HepG2 (cell line): ENCODE measurements around the gene UBE2G2. TPM values are rescaled to one million over a fixed set of nuclear protein-coding genes. Genes with fewer than 3 reads are reported as not detected.

Experiments
- ATAC-seq: fragments of 200-7000 bp; cut with Tn5 transposase; 3 replicates; pipeline ENCODE4 v1.9.1; 2020; ENCODE audit warnings: mild to moderate bottlenecking, moderate library complexity
- BruUV-seq: library from RNA; stranded (reverse); fragments of 400-500 nt; replicated peaks from 2 replicates; lab custom pipeline; 2021; lab: Mats Ljungman, UMichigan
- CTCF ChIA-PET: fragments of 300-600 bp; formaldehyde crosslinking; extraction: SDS; loops from one replicate; lab custom pipeline; 2021; ENCODE audit warnings: low total read pairs, inconsistent platforms, low intra/inter-chr PET ratio; lab: Yijun Ruan, JAX
- POLR2A ChIA-PET: fragments of 350-600 bp; sonication (Branson Sonifier 250); formaldehyde crosslinking; loops from one replicate; lab custom pipeline; 2020; ENCODE audit warnings: antibody characterized with exemption, inconsistent platforms; lab: Yijun Ruan, JAX
- DNase-seq: peaks from one replicate; pipeline ENCODE4 v3.0.0-alpha.2; 2015; ENCODE audit warnings: low spot score
- FAIRE-seq: peaks from 3 replicates; lab custom pipeline; 2011; peaks lifted over from hg19 to GRCh38; lab: Jason Lieb, UNC
- H2AFZ ChIP-seq: one replicate; pipeline ENCODE4 v1.6.1; 2011; ENCODE audit warnings: low read length, inconsistent platforms
- H3K27ac ChIP-seq: fragments of 300-600 bp; 3 replicates; pipeline ENCODE4 v1.8.0; 2011; ENCODE audit warnings: mixed run types, mild to moderate bottlenecking, mixed read lengths, low read length, inconsistent platforms; ENCODE audit not compliant: insufficient read depth; ENCODE audit errors: extremely low read length
- H3K27me3 ChIP-seq, 2 experiments: fragments of 200-600 bp in 1 of 2; 2 replicates in 1 of 2; 3 replicates in 1 of 2; pipeline versions ENCODE4 v1.6.0 to v1.8.0; 2011; ENCODE audit warnings: low read length in 2 of 2, mild to moderate bottlenecking in 2 of 2, moderate library complexity in 2 of 2, inconsistent platforms in 1 of 2; ENCODE audit not compliant: insufficient read depth in 2 of 2, control insufficient read depth in 1 of 2
- H3K36me3 ChIP-seq, 2 experiments: fragments of 200-600 bp in 1 of 2; replicated peaks in 1 of 2; 2 replicates in 1 of 2; 3 replicates in 1 of 2; pipeline versions ENCODE4 v1.5.1 to v1.8.0; 2011; ENCODE audit warnings: low read length in 2 of 2, inconsistent platforms in 1 of 2; ENCODE audit not compliant: insufficient read depth in 2 of 2, control insufficient read depth in 1 of 2
- H3K4me1 ChIP-seq: 2 replicates; pipeline ENCODE4 v1.5.1; 2012; ENCODE audit warnings: low read length, inconsistent platforms; ENCODE audit not compliant: insufficient read depth
- H3K4me2 ChIP-seq: 2 replicates; pipeline ENCODE4 v1.6.0; 2011; ENCODE audit warnings: low read depth, low read length, inconsistent platforms
- H3K4me3 ChIP-seq, 3 experiments: fragments of 200-600 bp in 1 of 3; sonication (generic), shearing (Covaris generic) in 1 of 3; replicated peaks in 1 of 3; 2 replicates each; pipeline ENCODE4 v1.5.1; 2011 to 2016; ENCODE audit warnings: low read length in 3 of 3, inconsistent platforms in 2 of 3, low read depth in 2 of 3, mild to moderate bottlenecking in 2 of 3, control low read depth in 1 of 3, mixed read lengths in 1 of 3; ENCODE audit not compliant: insufficient read depth in 1 of 3
- H3K79me2 ChIP-seq: one replicate; pipeline ENCODE4 v1.6.1; 2011; ENCODE audit warnings: low read length, inconsistent platforms; ENCODE audit not compliant: insufficient read depth
- H3K9ac ChIP-seq: 2 replicates; pipeline ENCODE4 v1.6.0; 2011; ENCODE audit warnings: mild to moderate bottlenecking, low read depth, low read length, inconsistent platforms; ENCODE audit not compliant: insufficient read depth
- H3K9me3 ChIP-seq: 2 replicates; pipeline ENCODE4 v1.5.1; 2012; ENCODE audit warnings: mild to moderate bottlenecking, low read length
- H4K20me1 ChIP-seq: 2 replicates; pipeline ENCODE4 v1.6.0; 2011; ENCODE audit warnings: inconsistent platforms, mild to moderate bottlenecking, low read length, moderate library complexity; ENCODE audit not compliant: insufficient read depth
- AGO2 ChIP-seq: fragments of 200-400 bp; formaldehyde crosslinking; optimal IDR thresholded peaks from 2 replicates; pipeline ENCODE3; 2017; ENCODE audit warnings: mild to moderate bottlenecking, low read depth, low read length, moderate library complexity
- ARNT2 ChIP-seq: sonication (generic); formaldehyde crosslinking; IDR thresholded peaks from 2 replicates; pipeline ENCODE4 v1.8.0; 2022; ENCODE audit warnings: mild to moderate bottlenecking, low read depth, missing genetic modification reagents, moderate library complexity
- HINFP ChIP-seq: sonication (generic); formaldehyde crosslinking; IDR thresholded peaks from 2 replicates; pipeline ENCODE4 v1.4.0; 2020; ENCODE audit warnings: low read depth, mild to moderate bottlenecking, missing genetic modification reagents
- RBM22 ChIP-seq: fragments of 200-400 bp; formaldehyde crosslinking; optimal IDR thresholded peaks from 2 replicates; pipeline ENCODE3; 2017; ENCODE audit warnings: mild to moderate bottlenecking, low read length, moderate library complexity
- SRF ChIP-seq: IDR thresholded peaks from 2 replicates; pipeline ENCODE4 v1.6.1; 2011; ENCODE audit warnings: mild to moderate bottlenecking, low read depth, low read length, moderate library complexity
- ZNF263 ChIP-seq: sonication (generic); formaldehyde crosslinking; IDR thresholded peaks from 2 replicates; pipeline ENCODE4 v1.4.0; 2020; ENCODE audit warnings: missing genetic modification reagents
- ZNF326 ChIP-seq: sonication (generic); formaldehyde crosslinking; IDR thresholded peaks from 2 replicates; pipeline ENCODE4 v1.4.0; 2020; ENCODE audit warnings: missing genetic modification reagents, borderline replicate concordance
- ZNF670 ChIP-seq: sonication (generic); formaldehyde crosslinking; IDR thresholded peaks from 2 replicates; pipeline ENCODE4 v1.8.0; 2022; ENCODE audit warnings: mild to moderate bottlenecking, missing genetic modification reagents, borderline replicate concordance
- ZUFSP ChIP-seq: sonication (generic); formaldehyde crosslinking; IDR thresholded peaks from 2 replicates; pipeline ENCODE4 v1.9.0; 2021; ENCODE audit warnings: missing genetic modification reagents, mild to moderate bottlenecking, borderline replicate concordance
- WGBS: methylation state at CpG from one replicate; pipeline ENCODE4 v1.1.6; 2017; ENCODE audit warnings: low lambda C conversion rate; 5-methylcytosine and 5-hydroxymethylcytosine counted together
- in situ Hi-C: cut with HindIII; loops from 2 replicates; pipeline ENCODE4 v1.10.0; 2017; ENCODE audit warnings: low pct_unique_long_range_greater_than_20kb; ENCODE audit not compliant: extremely low pct_ligation_motif_present
- intact Hi-C: fragments of 100-400 bp; cut with micrococcal nuclease; formaldehyde crosslinking; loops from one replicate; pipeline ENCODE4 v1.10.0; 2022; ENCODE audit not compliant: unreplicated experiment
- polyA plus RNA-seq, 8 experiments: library from polyadenylated mRNA; depleted of rRNA in 3 of 8; stranded (reverse) in 7 of 8; unstranded in 1 of 8; fragments of >200 nt; fragmentation: Illumina TruSeq in 4 of 8; extraction: Trizol in 4 of 8; gene quantifications; 2 replicates each; pipeline versions ENCODE4 v1.2.1 to v1.2.3, GENCODE V29; 2011 to 2016; ENCODE audit warnings: low read depth in 4 of 8, missing spikeins in 1 of 8, mixed read lengths in 1 of 8; ENCODE audit not compliant: insufficient read depth in 1 of 8
- total RNA-seq, 5 experiments: library from RNA; depleted of rRNA; stranded (reverse); fragments of >200 nt; fragmentation: Illumina TruSeq; extraction: Trizol; gene quantifications; 2 replicates each; pipeline ENCODE4 v1.2.3, GENCODE V29; 2016; ENCODE audit warnings: low read depth in 1 of 5

Gene UBE2G2
- total and polyA plus RNA-seq, 2 of the 13 experiments (the other 11 are each of a cell fraction or from before 2014, with no cell fraction given): 55.4 to 92.0 TPM

GRCh38 chr21:44771896-44772525, 29.6 kb downstream of the UBE2G2 start:
- H3K4me1 ChIP-seq: no peaks in the 10 kb centered on the region
- no peak overlapping the region for H3K4me3 ChIP-seq
- no peaks in the 10 kb centered on the region for H3K9me3 ChIP-seq
- no peaks in the 10 kb centered on the region for H3K79me2 ChIP-seq
- H3K27ac ChIP-seq: no peak overlapping the region
- ChIA-PET CTCF (no interaction called here), POLR2A (no interaction called here)
- H3K36me3 ChIP-seq: peaks cover 21 to 65% of the 10 kb centered on the region in 2 experiments
- DNase-seq: no peak
- ATAC-seq: no peak
- H2AFZ ChIP-seq: no peak overlapping the region
- no peak overlapping the region for H3K9ac ChIP-seq
- no peaks in the 10 kb centered on the region for H4K20me1 ChIP-seq
- no peak overlapping the region for H3K4me2 ChIP-seq
- no TSS peak for BruUV-seq
- in situ Hi-C loops: no loop called here
- peak; percentile 61 for TF ChIP-seq RBM22
- no peak for TF ChIP-seq HINFP (CRISPR knock-in tag)
- over 99% methylated on average over 16 of the region's 17 CpGs for WGBS
- intact Hi-C loops: no loop called here
- no peaks in the 10 kb centered on the region for H3K27me3 ChIP-seq
- FAIRE-seq: no peak

GRCh38 chr21:44767834-44768831, 33.5 kb downstream of the UBE2G2 start:
- WGBS: 98% methylated on average over 20 of the region's 30 CpGs
- Histone ChIP-seq H3K27ac (no peak overlapping the region), H3K4me3 (no peak overlapping the region), H3K9ac (no peak overlapping the region), H3K4me1 (peaks cover 27% of the 10 kb centered on the region), H2AFZ (no peak overlapping the region), H3K79me2 (no peaks in the 10 kb centered on the region), H4K20me1 (no peaks in the 10 kb centered on the region), H3K4me2 (no peak overlapping the region), H3K27me3 (no peaks in the 10 kb centered on the region), H3K9me3 (no peaks in the 10 kb centered on the region), H3K36me3 (peaks cover 8 to 32% of the 10 kb centered on the region in 2 experiments; a peak in 4 of 5 replicates)
- ChIA-PET CTCF (no interaction called here), POLR2A (no interaction called here)
- no TSS peak for BruUV-seq
- in situ Hi-C loops: no loop called here
- intact Hi-C loops: no loop called here
- FAIRE-seq: no peak
- no peak for ATAC-seq
- TF ChIP-seq SRF (no peak), ZNF263 (CRISPR knock-in tag) (no peak), ZUFSP (CRISPR knock-in tag) (no peak), ARNT2 (CRISPR knock-in tag) (no peak), ZNF326 (CRISPR knock-in tag) (no peak), ZNF670 (CRISPR knock-in tag) (no peak), AGO2 (peak; percentile 87)
- no peak for DNase-seq
